ENCODE data around the gene SLC35C1.
A peak's percentile ranks its signal among the peaks of the same experiment; 100 is the strongest.
"Not testable (repeated sequence)": the region's sequence is repeated elsewhere in the genome, so short reads cannot be mapped to it uniquely, and the experiment has no call there.

SLC35C1 gene

DNA sequence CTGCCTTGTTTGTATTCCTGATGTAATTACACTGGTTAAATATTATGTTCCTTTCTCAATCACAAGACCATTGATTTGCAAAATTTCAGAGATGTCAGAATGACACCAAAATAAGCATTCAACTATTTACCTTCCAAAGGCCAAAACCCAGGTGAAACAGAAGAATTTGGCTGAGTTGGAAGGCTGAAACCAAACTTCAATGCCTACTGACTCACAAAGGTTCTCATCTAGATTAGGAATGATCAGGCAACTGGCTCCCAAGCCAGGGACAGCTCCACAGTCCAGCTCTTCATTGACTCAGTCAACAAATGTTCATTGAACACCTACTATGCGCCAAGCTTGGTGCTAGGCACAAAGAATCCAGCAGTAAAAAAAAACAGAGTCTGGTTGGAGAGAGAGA, 13.4 kb upstream of the SLC35C1 start:
- DNase-seq = no peak

DNA sequence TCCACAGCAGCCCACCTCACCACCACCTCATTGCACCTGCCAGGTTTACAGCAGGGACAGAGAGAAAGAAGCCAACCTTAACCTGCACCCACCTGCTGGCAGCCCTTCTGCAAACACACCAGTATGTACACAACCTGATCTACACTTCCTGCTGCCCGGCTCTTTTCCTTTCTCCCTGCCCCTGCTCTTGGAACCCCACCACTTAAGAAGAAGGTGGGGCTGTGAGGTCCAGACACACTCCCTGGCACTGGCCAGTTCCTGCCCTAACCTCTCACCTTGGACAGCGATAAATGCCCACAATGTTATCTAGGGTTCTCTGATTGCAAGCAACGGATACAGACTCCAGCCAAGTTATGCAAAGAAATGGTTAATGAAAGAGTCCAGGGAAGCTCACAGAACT, 10.8 kb upstream of the SLC35C1 start:
- DNase-seq = no peak

DNA sequence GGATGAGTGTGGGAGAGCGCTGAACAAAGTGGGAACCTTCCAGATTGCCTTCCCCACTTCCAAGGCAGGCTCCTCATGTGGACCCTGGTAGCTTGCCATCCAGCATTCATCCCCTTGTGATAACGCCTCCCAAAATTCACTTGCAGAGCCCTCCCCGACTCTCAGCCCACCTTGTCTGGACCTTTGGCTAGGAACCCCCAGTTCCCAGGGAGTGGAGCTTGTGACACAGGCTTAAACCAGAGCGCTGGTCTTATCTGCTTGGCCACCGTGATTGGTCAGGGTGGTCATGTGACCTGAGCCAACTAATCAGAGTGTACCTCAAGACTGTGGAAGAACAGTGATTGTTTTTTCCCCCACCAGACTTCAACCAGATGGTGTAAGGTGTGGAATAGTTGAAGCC, 9.6 kb upstream of the SLC35C1 start:
- no peak for DNase-seq

GRCh38 chr11:45796461-45796861, 8.5 kb upstream of the SLC35C1 start:
- DNase-seq = no peak

DNA sequence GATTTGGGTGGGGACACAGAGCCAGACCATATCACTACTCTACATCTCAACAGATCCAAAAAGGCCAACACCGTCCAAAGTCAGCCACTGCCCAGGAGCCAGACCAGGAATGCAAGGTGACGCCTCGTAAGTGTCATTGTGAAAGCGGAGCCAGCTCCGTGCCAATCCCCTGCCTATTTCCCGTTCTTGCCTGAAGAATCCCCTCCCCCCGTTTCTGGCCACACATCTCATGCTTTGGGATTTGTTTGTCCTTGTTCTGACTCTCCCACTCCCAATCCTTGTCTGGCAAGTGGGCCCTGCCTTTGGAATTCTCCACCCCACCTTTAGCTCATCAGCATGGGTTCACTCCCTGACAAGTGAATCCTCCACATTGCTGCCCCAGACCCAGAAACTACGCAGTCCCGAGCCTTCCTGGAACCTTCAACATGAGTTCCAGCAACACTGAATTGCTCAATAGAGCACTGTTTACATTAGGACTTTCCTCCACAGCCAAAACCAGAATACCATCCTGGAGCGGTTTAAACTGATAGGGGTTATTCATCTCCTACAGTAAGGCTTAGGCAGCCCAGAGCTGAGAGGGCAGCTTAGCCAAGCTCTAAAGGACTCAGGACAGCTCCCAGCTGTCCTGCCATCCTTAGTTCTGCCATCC, 6.0 kb upstream of the SLC35C1 start:
- DNase-seq = no peak

DNA sequence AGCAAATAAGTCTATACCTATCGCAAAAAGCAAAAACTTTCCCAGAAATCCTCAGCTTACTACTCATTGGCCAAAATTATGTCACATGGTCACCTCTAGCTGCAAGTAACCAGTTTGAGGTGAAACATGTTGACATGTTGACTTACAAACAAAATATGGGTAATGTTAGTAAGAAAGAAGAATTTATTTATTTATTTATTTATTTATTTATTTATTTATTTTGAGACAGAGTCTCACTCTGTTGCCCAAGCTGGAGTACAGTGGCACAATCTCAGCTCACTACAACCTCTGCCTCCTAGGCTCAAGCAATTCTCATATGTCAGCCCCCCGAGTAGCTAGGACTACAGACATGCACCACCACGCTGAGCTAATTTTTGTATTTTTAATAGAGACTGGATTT, 5.4 kb upstream of the SLC35C1 start:
- DNase-seq = no peak

DNA sequence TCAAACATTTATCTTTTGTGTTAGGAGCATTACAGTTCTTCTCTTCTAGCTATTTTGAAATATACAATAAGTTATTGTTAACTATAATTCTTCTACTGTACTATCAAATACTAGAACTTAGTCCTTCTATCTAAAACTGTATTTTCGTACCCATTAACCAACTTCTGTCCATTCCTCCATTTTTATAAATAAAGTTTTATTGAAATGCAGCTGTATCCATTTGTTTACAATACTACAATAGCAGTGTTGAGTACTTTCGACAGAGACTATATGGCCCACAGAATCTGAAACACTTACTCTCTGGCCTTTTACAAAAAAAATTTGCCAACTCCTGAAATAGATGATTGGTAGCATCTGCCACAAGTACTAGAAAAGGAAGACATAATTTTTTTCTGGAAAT, 4.7 kb upstream of the SLC35C1 start:
- no peak for DNase-seq

DNA sequence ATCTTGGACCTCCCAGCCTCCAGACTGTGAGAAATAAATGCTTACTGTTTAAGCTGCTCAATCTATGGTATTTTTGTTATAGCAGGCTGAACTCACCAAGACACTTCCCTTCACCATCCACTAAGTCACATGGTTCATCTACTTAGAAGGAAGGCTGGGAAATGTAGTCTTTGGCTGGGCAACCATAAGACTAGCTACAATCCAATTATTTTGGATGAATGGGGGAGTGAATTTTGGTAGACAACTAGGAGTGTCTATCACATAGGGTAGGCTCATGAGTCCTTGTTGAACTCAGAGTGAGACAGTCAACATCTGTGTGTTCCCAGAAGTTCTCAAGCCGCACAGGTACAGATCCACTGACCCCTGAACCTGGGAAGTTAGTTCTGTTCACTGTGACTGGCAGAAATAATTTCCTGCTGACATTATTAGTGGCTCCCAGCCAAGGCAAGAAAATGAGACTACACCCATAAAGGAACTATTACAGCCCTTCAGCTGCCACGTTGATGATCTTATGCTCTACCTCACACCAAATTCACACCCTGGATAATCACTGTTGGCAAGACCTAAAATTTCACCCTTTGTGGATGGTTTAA, 3.1 kb upstream of the SLC35C1 start:
- DNase-seq = no peak

DNA sequence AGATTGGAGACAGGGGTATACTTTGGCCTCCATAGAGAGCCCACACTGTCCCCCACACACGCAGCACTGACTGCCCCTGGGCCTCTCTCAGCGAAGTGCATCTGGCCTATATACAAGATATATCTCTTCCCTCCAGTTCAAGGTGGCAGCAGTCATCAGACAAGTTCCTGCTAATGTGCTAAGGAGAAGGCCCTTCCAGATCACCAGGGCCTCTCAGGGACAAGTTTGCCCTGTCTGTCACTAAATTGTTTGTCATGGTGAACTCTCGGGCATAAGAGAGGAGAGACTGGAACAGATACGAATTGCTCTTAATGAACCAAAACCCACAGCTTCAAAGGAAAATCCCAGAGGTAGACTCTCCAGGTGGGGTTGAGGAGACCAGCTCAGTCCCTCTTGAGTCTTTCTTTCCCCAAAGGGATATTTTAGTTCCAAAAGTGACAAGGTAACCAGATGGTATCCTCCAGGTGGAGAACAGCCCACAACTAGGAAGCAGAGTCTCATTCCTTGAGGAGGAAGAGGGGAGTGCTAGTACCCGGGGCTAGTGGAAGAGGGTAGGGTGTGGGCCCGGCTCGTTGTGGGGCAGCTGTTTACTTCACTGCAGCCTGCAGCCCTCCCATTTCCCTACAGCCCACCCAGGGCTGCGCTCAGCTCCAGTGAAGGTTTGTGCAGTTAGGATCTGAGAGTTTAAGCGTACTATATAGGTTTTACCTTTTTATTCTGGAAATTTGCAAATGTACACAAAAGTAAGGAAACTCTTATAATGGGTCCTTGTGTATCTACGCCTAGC, 2.2 kb upstream of the SLC35C1 start:
- no peak for DNase-seq

DNA sequence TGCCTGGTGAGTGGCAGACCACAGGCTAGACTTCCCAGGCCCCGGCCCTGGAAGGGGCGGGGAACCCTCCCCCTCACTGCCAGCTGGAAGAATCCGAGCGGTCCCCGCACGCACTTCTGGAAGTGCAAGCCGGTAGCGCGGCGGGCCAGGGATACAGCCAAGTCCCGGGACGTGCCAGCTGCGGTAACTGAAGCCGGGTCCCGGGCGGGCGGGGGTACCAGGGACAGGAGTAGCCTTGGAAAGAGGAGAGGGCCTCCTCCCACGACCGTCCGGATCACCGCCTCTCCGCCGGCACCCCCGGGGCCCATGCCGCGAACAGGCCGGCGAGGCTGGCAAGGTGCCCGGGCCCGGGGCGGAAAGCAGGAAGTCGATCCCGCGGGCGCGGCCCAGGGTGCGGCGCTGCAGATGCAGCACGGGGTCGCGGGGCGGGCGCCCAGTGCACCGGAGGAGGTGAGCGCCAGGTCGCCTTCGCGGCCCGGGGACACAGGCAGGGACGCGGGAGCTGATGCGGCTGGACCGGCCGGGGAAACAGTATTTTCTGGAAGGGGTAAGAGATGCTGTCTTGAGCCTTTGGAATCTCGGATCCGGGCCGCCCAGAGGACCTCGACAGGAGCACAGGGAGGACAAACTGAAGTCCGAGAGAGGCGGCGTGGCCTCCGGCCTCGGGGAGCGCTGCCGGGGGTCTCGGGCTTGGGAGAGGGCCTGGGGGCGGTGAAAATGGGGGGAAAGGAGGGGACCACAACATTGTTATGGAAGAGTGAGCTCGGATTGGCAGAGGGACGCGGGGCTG, 783 bp upstream of the SLC35C1 start:
- DNase-seq = peak; percentile 27

- DNase-seq = no peak
Observed at GRCh38 chr11:45805305-45806071, 539 bp downstream of the SLC35C1 start.

DNA sequence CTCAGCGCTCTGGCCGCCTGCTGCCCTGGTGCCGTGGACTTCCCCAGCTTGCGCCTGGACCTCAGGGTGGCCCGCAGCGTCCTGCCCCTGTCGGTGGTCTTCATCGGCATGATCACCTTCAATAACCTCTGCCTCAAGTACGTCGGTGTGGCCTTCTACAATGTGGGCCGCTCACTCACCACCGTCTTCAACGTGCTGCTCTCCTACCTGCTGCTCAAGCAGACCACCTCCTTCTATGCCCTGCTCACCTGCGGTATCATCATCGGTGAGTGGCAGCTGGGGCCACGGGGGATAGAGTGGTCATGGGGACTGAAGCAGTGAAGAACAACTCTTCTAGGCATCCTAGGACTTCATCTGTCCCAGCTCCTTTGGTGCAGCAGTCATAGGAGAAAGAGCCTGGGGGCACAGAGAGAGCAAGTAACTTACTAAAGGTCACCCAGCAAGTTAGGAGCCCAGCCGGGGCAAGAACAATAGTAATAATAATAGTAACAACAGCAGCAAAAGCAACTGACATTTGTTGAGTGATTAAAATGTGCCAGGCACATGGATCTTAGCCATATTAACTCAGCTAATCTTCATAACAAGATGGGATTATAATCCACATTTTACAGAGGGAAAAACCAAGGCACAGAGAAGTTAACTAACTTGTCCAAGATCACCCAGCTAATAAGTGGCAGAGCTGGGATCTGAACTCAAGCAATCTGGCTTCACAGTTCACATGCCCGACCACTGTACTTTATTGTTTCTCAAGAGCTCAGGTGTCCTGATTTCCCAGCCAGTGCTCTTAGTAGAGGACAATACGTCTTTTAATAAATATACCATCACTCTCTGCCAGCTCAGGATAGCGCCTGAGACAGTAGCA, 1.4 kb downstream of the SLC35C1 start:
- no peak for DNase-seq

GRCh38 chr11:45806937-45807791, 2.2 kb downstream of the SLC35C1 start:
- DNase-seq = no peak

- DNase-seq = no peak
Observed at GRCh38 chr11:45807792-45808238, 2.9 kb downstream of the SLC35C1 start.

- DNase-seq = not testable (repeated sequence)
Observed at GRCh38 chr11:45808427-45808826, 3.5 kb downstream of the SLC35C1 start.

- no peak for DNase-seq
Observed at GRCh38 chr11:45809456-45810395, 4.8 kb downstream of the SLC35C1 start.

DNA sequence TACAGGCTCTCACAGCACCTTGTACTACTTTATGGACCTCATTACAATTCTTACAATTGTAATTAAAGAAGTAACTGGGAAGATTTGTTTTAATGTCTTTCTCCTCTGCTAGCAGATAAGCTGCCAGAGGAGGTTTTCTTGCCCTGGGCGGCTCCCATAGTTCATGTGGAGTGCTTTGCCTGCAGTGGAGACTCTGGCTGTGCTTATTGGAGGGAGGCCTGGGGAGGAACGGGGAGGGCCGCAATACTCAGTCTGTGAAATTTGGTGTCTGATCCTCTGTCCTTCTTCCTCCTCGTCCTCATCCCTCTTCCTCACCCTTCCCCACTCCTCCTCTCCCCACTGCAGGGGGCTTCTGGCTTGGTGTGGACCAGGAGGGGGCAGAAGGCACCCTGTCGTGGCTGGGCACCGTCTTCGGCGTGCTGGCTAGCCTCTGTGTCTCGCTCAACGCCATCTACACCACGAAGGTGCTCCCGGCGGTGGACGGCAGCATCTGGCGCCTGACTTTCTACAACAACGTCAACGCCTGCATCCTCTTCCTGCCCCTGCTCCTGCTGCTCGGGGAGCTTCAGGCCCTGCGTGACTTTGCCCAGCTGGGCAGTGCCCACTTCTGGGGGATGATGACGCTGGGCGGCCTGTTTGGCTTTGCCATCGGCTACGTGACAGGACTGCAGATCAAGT, 5.6 kb downstream of the SLC35C1 start:
- no peak for DNase-seq

DNA sequence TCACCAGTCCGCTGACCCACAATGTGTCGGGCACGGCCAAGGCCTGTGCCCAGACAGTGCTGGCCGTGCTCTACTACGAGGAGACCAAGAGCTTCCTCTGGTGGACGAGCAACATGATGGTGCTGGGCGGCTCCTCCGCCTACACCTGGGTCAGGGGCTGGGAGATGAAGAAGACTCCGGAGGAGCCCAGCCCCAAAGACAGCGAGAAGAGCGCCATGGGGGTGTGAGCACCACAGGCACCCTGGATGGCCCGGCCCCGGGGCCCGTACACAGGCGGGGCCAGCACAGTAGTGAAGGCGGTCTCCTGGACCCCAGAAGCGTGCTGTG, 6.1 kb downstream of the SLC35C1 start:
- DNase-seq = no peak

All from activated T-cell treated with anti-CD3 and anti-CD28 coated beads for 4 hours (primary cell).